GM12878 (cell line): Measurements from ENCODE around the gene MAMDC2. TPM values are rescaled to one million over a fixed set of nuclear protein-coding genes. Genes with fewer than 3 reads are reported as not detected.
"Not testable (repeated sequence)": the region's sequence is repeated elsewhere in the genome, so short reads cannot be mapped to it uniquely, and the experiment has no call there.

Experiments
- ATAC-seq: fragments of 200-7000 bp; cut with Tn5 transposase; 3 replicates; pipeline ENCODE4 v1.9.1; 2020; ENCODE audit warnings: mild to moderate bottlenecking, moderate library complexity
- BruUV-seq: library from RNA; stranded (reverse); fragments of 400-500 nt; replicated peaks from 2 replicates; lab custom pipeline; 2021; lab: Mats Ljungman, UMichigan
- CTCF ChIA-PET: fragments of 300-600 bp; sonication (Branson Sonifier 250); formaldehyde crosslinking; extraction: SDS; loops from one replicate; lab custom pipeline; 2021; ENCODE audit warnings: inconsistent platforms; lab: Yijun Ruan, JAX
- POLR2A ChIA-PET: fragments of 350-600 bp; formaldehyde crosslinking; extraction: SDS; loops from one replicate; lab custom pipeline; 2021; ENCODE audit warnings: inconsistent platforms; lab: Charles Lee
- RAD21 ChIA-PET: fragments of 300-600 bp; sonication (Branson Sonifier 250); formaldehyde crosslinking; loops from one replicate; lab custom pipeline; 2023; ENCODE audit warnings: antibody characterized with exemption; ENCODE audit not compliant: unreplicated experiment; lab: Charles Lee
- SMC1A ChIA-PET: fragments of 300-600 bp; sonication (Branson Sonifier 250); formaldehyde crosslinking; loops from one replicate; lab custom pipeline; 2023; ENCODE audit not compliant: unreplicated experiment, uncharacterized antibody; lab: Charles Lee
- DNase-seq: peaks from one replicate; pipeline ENCODE4 v3.0.0-alpha.2; 2011; ENCODE audit warnings: low read depth, low spot score
- FAIRE-seq: peaks from 3 replicates; lab custom pipeline; 2011; peaks lifted over from hg19 to GRCh38; lab: Jason Lieb, UNC
- H2AFZ ChIP-seq: 2 replicates; pipeline ENCODE4 v1.6.0; 2011; ENCODE audit warnings: low read depth, low read length, control low read depth; ENCODE audit not compliant: control insufficient read depth
- H3K27ac ChIP-seq: 2 replicates; pipeline ENCODE4 v1.5.1; 2011; ENCODE audit warnings: control low read depth; ENCODE audit not compliant: control insufficient read depth, insufficient read depth
- H3K27me3 ChIP-seq, 2 experiments: replicated peaks in 1 of 2; 2 replicates each; pipeline versions ENCODE4 v1.6.0 to v1.6.1; 2011; ENCODE audit warnings: low read length in 1 of 2; ENCODE audit not compliant: control insufficient read depth in 2 of 2, insufficient read depth in 2 of 2
- H3K36me3 ChIP-seq, 2 experiments: 2 replicates each; pipeline ENCODE4 v1.5.1; 2011; ENCODE audit warnings: low read length in 1 of 2; ENCODE audit not compliant: control insufficient read depth in 2 of 2, insufficient read depth in 2 of 2
- H3K4me1 ChIP-seq: 2 replicates; pipeline ENCODE4 v1.6.1; 2011; ENCODE audit warnings: mild to moderate bottlenecking, low read length, moderate library complexity, mixed read lengths; ENCODE audit not compliant: control insufficient read depth, insufficient read depth
- H3K4me2 ChIP-seq: 2 replicates; pipeline ENCODE4 v1.6.0; 2011; ENCODE audit warnings: control low read depth; ENCODE audit not compliant: control insufficient read depth, insufficient read depth
- H3K4me3 ChIP-seq: fragments of 200-600 bp; sonication (generic); 2 replicates; pipeline ENCODE4 v1.5.1; 2016
- H3K79me2 ChIP-seq: 2 replicates; pipeline ENCODE4 v1.6.0; 2011; ENCODE audit warnings: low read length; ENCODE audit not compliant: control insufficient read depth, insufficient read depth
- H3K9ac ChIP-seq: 2 replicates; pipeline ENCODE4 v1.8.0; 2011; ENCODE audit warnings: low read length, control low read depth, mixed read lengths; ENCODE audit not compliant: control insufficient read depth, insufficient read depth
- H3K9me3 ChIP-seq: replicated peaks from 3 replicates; pipeline ENCODE4 v1.5.1; 2011; ENCODE audit warnings: mild to moderate bottlenecking, low read length; ENCODE audit not compliant: control insufficient read depth, insufficient read depth
- H4K20me1 ChIP-seq: 2 replicates; pipeline ENCODE4 v1.6.0; 2011; ENCODE audit not compliant: control insufficient read depth, insufficient read depth
- IKZF1 ChIP-seq: fragments of 450-650 bp; conservative IDR thresholded peaks from 2 replicates; pipeline ENCODE4 v1.6.1; 2017; ENCODE audit warnings: antibody characterized with exemption, mild to moderate bottlenecking
- POLR2A ChIP-seq: IDR thresholded peaks from 2 replicates; pipeline ENCODE4 v1.6.1; 2011; ENCODE audit warnings: low read depth, mild to moderate bottlenecking, low read length
- RFX5 ChIP-seq: IDR thresholded peaks from 2 replicates; pipeline ENCODE4 v1.6.1; 2011; ENCODE audit warnings: low read depth, low read length, improper control_type of control experiment
- YBX1 ChIP-seq: fragments of 450-650 bp; IDR thresholded peaks from 2 replicates; pipeline ENCODE4 v1.6.1; 2016; ENCODE audit warnings: antibody characterized with exemption
- WGBS: methylation state at CpG from one replicate; pipeline ENCODE4 v1.1.6; 2016; ENCODE audit warnings: low lambda C conversion rate; ENCODE audit not compliant: insufficient replicate concordance, insufficient coverage; ENCODE audit errors: missing lambda C conversion rate; 5-methylcytosine and 5-hydroxymethylcytosine counted together
- in situ Hi-C: fragments of 300-500 bp; cut with MboI; formaldehyde crosslinking; loops from 9 replicates; pipeline ENCODE4 v1.14.3; 2018; ENCODE audit warnings: mixed read lengths
- intact Hi-C: fragments of 100-400 bp; cut with micrococcal nuclease; formaldehyde crosslinking; loops from one replicate; pipeline ENCODE4 v1.14.2; 2022; ENCODE audit not compliant: unreplicated experiment
- polyA plus RNA-seq, 11 experiments: library from polyadenylated mRNA; depleted of rRNA in 4 of 11; unstranded in 6 of 11; stranded (reverse) in 5 of 11; fragments of >200 nt; fragmentation: Nextera tagmentation in 4 of 11; fragmentation: Illumina TruSeq in 1 of 11; extraction: Ambion mirVana in 4 of 11; extraction: Trizol in 1 of 11; gene quantifications; 1 replicate in 1 of 11; 2 replicates in 10 of 11; pipeline versions ENCODE4 v1.2.1 to v1.2.3, GENCODE V29; 2011 to 2016; ENCODE audit warnings: inconsistent platforms in 2 of 11, missing spikeins in 2 of 11, low read depth in 1 of 11
- total RNA-seq, 4 experiments: library from RNA; depleted of rRNA in 3 of 4; stranded (reverse); fragments of >200 nt in 3 of 4; fragmentation: Illumina TruSeq in 1 of 4; extraction: Trizol in 1 of 4; gene quantifications; 2 replicates each; pipeline versions ENCODE4 v1.2.1 to v1.2.3, GENCODE V29; 2013 to 2021

MAMDC2 gene
- total and polyA plus RNA-seq, 10 of the 15 experiments (the other 5 are each of a cell fraction or from before 2014, with no cell fraction given): 0.01 to 0.09 TPM; not detected in 8

DNA sequence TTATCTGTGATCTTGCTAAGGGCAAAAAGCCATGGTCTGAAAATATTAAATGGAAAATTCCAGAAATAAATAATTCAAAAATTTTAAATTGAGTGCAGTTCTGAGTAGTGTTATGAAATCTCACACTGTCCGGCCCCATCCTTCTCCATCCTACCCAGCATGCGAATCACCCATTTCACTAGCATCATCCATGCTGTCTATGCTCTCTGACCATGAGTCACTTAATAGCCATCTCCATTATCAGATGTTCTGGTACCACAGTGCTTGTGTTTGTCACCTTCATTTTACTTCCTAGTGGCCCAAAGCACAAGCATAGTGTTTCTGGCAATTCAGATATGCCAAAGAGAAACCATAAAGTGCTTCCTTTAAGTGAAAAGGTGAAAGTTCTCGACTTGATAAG, 151.8 kb downstream of the MAMDC2 start (continued):
- no peak for TF ChIP-seq YBX1
- TF ChIP-seq RFX5: no peak
- TF ChIP-seq, all 136 proteins: peak for 0

DNA sequence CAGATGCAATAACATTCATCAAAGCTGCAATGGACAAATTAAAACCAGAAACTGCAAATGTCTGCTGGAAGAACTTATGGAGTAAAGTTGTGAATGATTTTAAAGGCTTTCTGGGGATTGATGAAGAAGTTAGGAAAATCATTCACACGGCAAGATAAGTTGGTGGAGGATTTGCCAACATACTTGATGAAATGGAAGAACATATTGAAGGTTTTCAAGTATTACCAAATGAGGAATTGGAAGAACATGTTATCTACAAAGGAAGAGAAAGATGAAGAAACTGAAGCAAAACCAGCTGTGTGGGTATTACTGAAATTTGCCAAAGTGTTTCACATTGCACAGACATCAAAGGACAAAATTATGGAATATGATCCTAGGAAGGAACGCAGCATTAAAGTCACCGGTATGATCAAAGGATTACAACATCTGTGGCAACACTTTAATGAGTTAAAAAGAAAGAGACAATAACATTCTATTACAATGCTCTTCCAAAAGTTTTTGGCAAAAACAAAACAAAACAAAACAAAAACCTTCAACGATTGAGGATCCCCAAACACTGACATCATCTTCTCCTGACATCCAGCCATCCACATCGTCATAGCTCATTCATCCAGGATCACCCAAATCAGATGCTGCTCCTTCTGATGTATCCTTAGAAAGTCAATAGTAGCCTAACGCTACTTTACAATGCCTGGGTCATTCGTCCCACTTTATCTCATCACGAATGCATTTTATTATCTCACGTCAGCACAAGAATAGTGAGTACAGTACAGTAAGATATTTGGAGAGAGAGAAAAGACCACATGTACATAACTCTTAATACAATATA, 153.8 kb downstream of the MAMDC2 start:
- Histone ChIP-seq H3K36me3 (no peaks in the 10 kb centered on the region), H3K4me2 (no peak overlapping the region), H3K27ac (no peak overlapping the region), H3K4me3 (no peak overlapping the region), H3K9ac (no peak overlapping the region), H3K9me3 (no peaks in the 10 kb centered on the region), H3K79me2 (no peaks in the 10 kb centered on the region), H2AFZ (no peak overlapping the region), H4K20me1 (no peaks in the 10 kb centered on the region), H3K27me3 (no peaks in the 10 kb centered on the region), H3K4me1 (no peaks in the 10 kb centered on the region)
- WGBS: 38% methylated on average over 9 of the region's 9 CpGs
- ChIA-PET SMC1A (no interaction called here), CTCF (no interaction called here), POLR2A (no interaction called here), RAD21 (no interaction called here)
- TF ChIP-seq IKZF1 (no peak), POLR2A (no peak)
- intact Hi-C loops (no loop called here), in situ Hi-C loops (no loop called here)
- no peak for FAIRE-seq
- no TSS peak for BruUV-seq
- ATAC-seq: no peak
- no peak for DNase-seq

- H3K27ac ChIP-seq, CTCF ChIA-PET, H3K27me3 ChIP-seq, BruUV-seq, RAD21 ChIA-PET, intact Hi-C loops, H2AFZ ChIP-seq, ATAC-seq, H4K20me1 ChIP-seq, H3K9me3 ChIP-seq, H3K79me2 ChIP-seq, H3K9ac ChIP-seq, H3K36me3 ChIP-seq, DNase-seq, H3K4me3 ChIP-seq, in situ Hi-C loops, FAIRE-seq, POLR2A ChIA-PET, H3K4me1 ChIP-seq, H3K4me2 ChIP-seq: not testable (repeated sequence)
- 88% methylated on average over 16 of the region's 16 CpGs for WGBS
- SMC1A ChIA-PET: interaction anchor here (1.3 kb wide), 1 partner anchor 14 kb away, joined by 5 read pairs; no protein-coding TSS in a partner anchor
Observed at GRCh38 chr9:70204743-70205142, 161.1 kb downstream of the MAMDC2 start.
